HepG2 (cell line): Measurements from ENCODE around the gene GALNT15. TPM values are rescaled to one million over a fixed set of nuclear protein-coding genes. Genes with fewer than 3 reads are reported as not detected.

Experiments used
- ATAC-seq: fragments of 200-7000 bp; cut with Tn5 transposase; 3 replicates; pipeline ENCODE4 v1.9.1; 2020; ENCODE audit warnings: mild to moderate bottlenecking, moderate library complexity
- BruUV-seq: library from RNA; stranded (reverse); fragments of 400-500 nt; replicated peaks from 2 replicates; lab custom pipeline; 2021; lab: Mats Ljungman, UMichigan
- CTCF ChIA-PET: fragments of 300-600 bp; formaldehyde crosslinking; extraction: SDS; loops from one replicate; lab custom pipeline; 2021; ENCODE audit warnings: low total read pairs, inconsistent platforms, low intra/inter-chr PET ratio; lab: Yijun Ruan, JAX
- POLR2A ChIA-PET: fragments of 350-600 bp; sonication (Branson Sonifier 250); formaldehyde crosslinking; loops from one replicate; lab custom pipeline; 2020; ENCODE audit warnings: antibody characterized with exemption, inconsistent platforms; lab: Yijun Ruan, JAX
- DNase-seq: peaks from one replicate; pipeline ENCODE4 v3.0.0-alpha.2; 2015; ENCODE audit warnings: low spot score
- FAIRE-seq: peaks from 3 replicates; lab custom pipeline; 2011; peaks lifted over from hg19 to GRCh38; lab: Jason Lieb, UNC
- H2AFZ ChIP-seq: one replicate; pipeline ENCODE4 v1.6.1; 2011; ENCODE audit warnings: low read length, inconsistent platforms
- H3K27ac ChIP-seq: fragments of 300-600 bp; 3 replicates; pipeline ENCODE4 v1.8.0; 2011; ENCODE audit warnings: mixed run types, mild to moderate bottlenecking, mixed read lengths, low read length, inconsistent platforms; ENCODE audit not compliant: insufficient read depth; ENCODE audit errors: extremely low read length
- H3K27me3 ChIP-seq, 2 experiments: fragments of 200-600 bp in 1 of 2; 2 replicates in 1 of 2; 3 replicates in 1 of 2; pipeline versions ENCODE4 v1.6.0 to v1.8.0; 2011; ENCODE audit warnings: low read length in 2 of 2, mild to moderate bottlenecking in 2 of 2, moderate library complexity in 2 of 2, inconsistent platforms in 1 of 2; ENCODE audit not compliant: insufficient read depth in 2 of 2, control insufficient read depth in 1 of 2
- H3K36me3 ChIP-seq, 2 experiments: fragments of 200-600 bp in 1 of 2; replicated peaks in 1 of 2; 2 replicates in 1 of 2; 3 replicates in 1 of 2; pipeline versions ENCODE4 v1.5.1 to v1.8.0; 2011; ENCODE audit warnings: low read length in 2 of 2, inconsistent platforms in 1 of 2; ENCODE audit not compliant: insufficient read depth in 2 of 2, control insufficient read depth in 1 of 2
- H3K4me1 ChIP-seq: 2 replicates; pipeline ENCODE4 v1.5.1; 2012; ENCODE audit warnings: low read length, inconsistent platforms; ENCODE audit not compliant: insufficient read depth
- H3K4me2 ChIP-seq: 2 replicates; pipeline ENCODE4 v1.6.0; 2011; ENCODE audit warnings: low read depth, low read length, inconsistent platforms
- H3K4me3 ChIP-seq, 3 experiments: fragments of 200-600 bp in 1 of 3; sonication (generic), shearing (Covaris generic) in 1 of 3; replicated peaks in 1 of 3; 2 replicates each; pipeline ENCODE4 v1.5.1; 2011 to 2016; ENCODE audit warnings: low read length in 3 of 3, inconsistent platforms in 2 of 3, low read depth in 2 of 3, mild to moderate bottlenecking in 2 of 3, control low read depth in 1 of 3, mixed read lengths in 1 of 3; ENCODE audit not compliant: insufficient read depth in 1 of 3
- H3K79me2 ChIP-seq: one replicate; pipeline ENCODE4 v1.6.1; 2011; ENCODE audit warnings: low read length, inconsistent platforms; ENCODE audit not compliant: insufficient read depth
- H3K9ac ChIP-seq: 2 replicates; pipeline ENCODE4 v1.6.0; 2011; ENCODE audit warnings: mild to moderate bottlenecking, low read depth, low read length, inconsistent platforms; ENCODE audit not compliant: insufficient read depth
- H3K9me3 ChIP-seq: 2 replicates; pipeline ENCODE4 v1.5.1; 2012; ENCODE audit warnings: mild to moderate bottlenecking, low read length
- H4K20me1 ChIP-seq: 2 replicates; pipeline ENCODE4 v1.6.0; 2011; ENCODE audit warnings: inconsistent platforms, mild to moderate bottlenecking, low read length, moderate library complexity; ENCODE audit not compliant: insufficient read depth
- ATF1 ChIP-seq: IDR thresholded peaks from 2 replicates; pipeline ENCODE4 v1.6.1; 2016; ENCODE audit warnings: mild to moderate bottlenecking, control low read depth
- GLI4 ChIP-seq: sonication (generic); formaldehyde crosslinking; IDR thresholded peaks from 2 replicates; pipeline ENCODE4 v1.5.1; 2020; ENCODE audit warnings: missing genetic modification reagents, mild to moderate bottlenecking, moderate library complexity, borderline replicate concordance
- HCFC1 ChIP-seq: fragments of 150-350 bp; IDR thresholded peaks from 2 replicates; pipeline ENCODE4 v1.6.1; 2014; ENCODE audit warnings: low read depth, low read length
- KAT7 ChIP-seq: IDR thresholded peaks from 2 replicates; pipeline ENCODE4 v1.6.1; 2018; ENCODE audit warnings: borderline replicate concordance, missing compliant biosample characterization
- NCOR1 ChIP-seq: fragments of 200-600 bp; sonication (generic); IDR thresholded peaks from 2 replicates; pipeline ENCODE4 v1.7.0; 2017; ENCODE audit warnings: antibody characterized with exemption, low read length, borderline replicate concordance
- NR2F1 ChIP-seq, 2 experiments: fragments of 450-650 bp in 1 of 2; formaldehyde crosslinking in 1 of 2; IDR thresholded peaks; 2 replicates each; pipeline versions ENCODE4 v1.5.0 to v1.6.1; 2016 to 2020; ENCODE audit warnings: mild to moderate bottlenecking in 1 of 2, missing compliant biosample characterization in 1 of 2, missing genetic modification reagents in 1 of 2, moderate library complexity in 1 of 2
- PPARG ChIP-seq: conservative IDR thresholded peaks from 2 replicates; pipeline ENCODE4 v1.6.1; 2016; ENCODE audit warnings: missing biosample characterization, missing genetic modification reagents
- TGIF2 ChIP-seq: IDR thresholded peaks from 2 replicates; pipeline ENCODE4 v1.6.1; 2016; ENCODE audit warnings: control low read depth, missing compliant biosample characterization
- ZFP37 ChIP-seq: sonication (generic); formaldehyde crosslinking; IDR thresholded peaks from 2 replicates; pipeline ENCODE4 v1.4.0; 2020; ENCODE audit warnings: missing genetic modification reagents, borderline replicate concordance
- ZIK1 ChIP-seq: sonication (generic); formaldehyde crosslinking; IDR thresholded peaks from 2 replicates; pipeline ENCODE4 v1.5.0; 2020; ENCODE audit warnings: mild to moderate bottlenecking, low read depth, missing genetic modification reagents, borderline replicate concordance
- ZNF136 ChIP-seq: sonication (generic); formaldehyde crosslinking; IDR thresholded peaks from 2 replicates; pipeline ENCODE4 v1.8.1; 2022; ENCODE audit warnings: low read depth, mild to moderate bottlenecking, moderate library complexity, missing genetic modification reagents
- ZNF292 ChIP-seq: sonication (generic); formaldehyde crosslinking; IDR thresholded peaks from 2 replicates; pipeline ENCODE4 v1.8.1; 2022; ENCODE audit warnings: mild to moderate bottlenecking, low read depth, missing genetic modification reagents, borderline replicate concordance
- ZNF556 ChIP-seq: sonication (generic); formaldehyde crosslinking; IDR thresholded peaks from 2 replicates; pipeline ENCODE4 v1.4.0; 2020; ENCODE audit warnings: mild to moderate bottlenecking, missing genetic modification reagents, borderline replicate concordance
- ZNF768 ChIP-seq: sonication (generic); formaldehyde crosslinking; IDR thresholded peaks from 2 replicates; pipeline ENCODE4 v1.4.0; 2020; ENCODE audit warnings: missing genetic modification reagents
- ZSCAN12 ChIP-seq: sonication (generic); formaldehyde crosslinking; IDR thresholded peaks from 2 replicates; pipeline ENCODE4 v1.9.0; 2021; ENCODE audit warnings: mild to moderate bottlenecking, missing genetic modification reagents
- in situ Hi-C: cut with HindIII; loops from 2 replicates; pipeline ENCODE4 v1.10.0; 2017; ENCODE audit warnings: low pct_unique_long_range_greater_than_20kb; ENCODE audit not compliant: extremely low pct_ligation_motif_present
- intact Hi-C: fragments of 100-400 bp; cut with micrococcal nuclease; formaldehyde crosslinking; loops from one replicate; pipeline ENCODE4 v1.10.0; 2022; ENCODE audit not compliant: unreplicated experiment
- polyA plus RNA-seq, 8 experiments: library from polyadenylated mRNA; depleted of rRNA in 3 of 8; stranded (reverse) in 7 of 8; unstranded in 1 of 8; fragments of >200 nt; fragmentation: Illumina TruSeq in 4 of 8; extraction: Trizol in 4 of 8; gene quantifications; 2 replicates each; pipeline versions ENCODE4 v1.2.1 to v1.2.3, GENCODE V29; 2011 to 2016; ENCODE audit warnings: low read depth in 4 of 8, missing spikeins in 1 of 8, mixed read lengths in 1 of 8; ENCODE audit not compliant: insufficient read depth in 1 of 8
- total RNA-seq, 5 experiments: library from RNA; depleted of rRNA; stranded (reverse); fragments of >200 nt; fragmentation: Illumina TruSeq; extraction: Trizol; gene quantifications; 2 replicates each; pipeline ENCODE4 v1.2.3, GENCODE V29; 2016; ENCODE audit warnings: low read depth in 1 of 5
- TF ChIP-seq, protein P1 (sequence below): sonication (generic); formaldehyde crosslinking; IDR thresholded peaks from 2 replicates; pipeline ENCODE4 v1.9.0; 2022; ENCODE audit warnings: low read depth, missing genetic modification reagents
- TF ChIP-seq, protein P2 (sequence below): IDR thresholded peaks from 2 replicates; pipeline ENCODE4 v1.6.1; 2016
- TF ChIP-seq, protein P3 (sequence below): sonication (generic); formaldehyde crosslinking; IDR thresholded peaks from 2 replicates; pipeline ENCODE4 v1.5.0; 2020; ENCODE audit warnings: missing genetic modification reagents, mild to moderate bottlenecking, borderline replicate concordance

The GALNT15 gene
- total and polyA plus RNA-seq, 2 of the 13 experiments (the other 11 are each of a cell fraction or from before 2014, with no cell fraction given), result 0.02 to 0.04 TPM

DNA sequence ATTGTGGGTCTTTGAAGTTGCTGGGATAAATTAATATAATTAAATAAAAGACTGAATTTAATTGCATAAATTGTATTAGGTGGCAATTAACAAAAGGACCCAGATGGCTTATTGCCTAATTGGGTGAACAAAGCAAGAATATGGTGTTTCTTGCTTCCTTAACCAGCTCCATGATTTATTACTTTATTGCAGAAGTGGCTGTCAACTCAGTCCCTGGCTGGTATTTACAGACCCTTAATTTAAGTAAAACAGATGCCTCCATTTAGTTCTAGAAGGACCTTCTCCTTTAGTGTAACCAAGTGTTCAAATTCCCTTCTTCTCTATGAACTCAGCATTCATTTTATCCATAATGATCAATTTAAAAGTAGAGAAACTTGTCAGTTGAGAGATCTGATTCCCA is 55.2 kb downstream of the GALNT15 start:
- FAIRE-seq, result no peak
- CTCF ChIA-PET, result no interaction called here
- Histone ChIP-seq H3K36me3 (no peaks in the 10 kb centered on the region), H3K4me1 (no peaks in the 10 kb centered on the region), H3K27me3 (no peaks in the 10 kb centered on the region), H2AFZ (no peak overlapping the region), H3K27ac (no peak overlapping the region), H3K9me3 (no peaks in the 10 kb centered on the region), H3K4me2 (no peak overlapping the region), H3K4me3 (no peak overlapping the region), H3K9ac (no peak overlapping the region), H4K20me1 (no peaks in the 10 kb centered on the region), H3K79me2 (no peaks in the 10 kb centered on the region)
- no peak for TF ChIP-seq ZNF136 (CRISPR knock-in tag)
- TF ChIP-seq KAT7, result no peak
- no peak for TF ChIP-seq ZSCAN12 (CRISPR knock-in tag)
- TF ChIP-seq, protein P1, sequence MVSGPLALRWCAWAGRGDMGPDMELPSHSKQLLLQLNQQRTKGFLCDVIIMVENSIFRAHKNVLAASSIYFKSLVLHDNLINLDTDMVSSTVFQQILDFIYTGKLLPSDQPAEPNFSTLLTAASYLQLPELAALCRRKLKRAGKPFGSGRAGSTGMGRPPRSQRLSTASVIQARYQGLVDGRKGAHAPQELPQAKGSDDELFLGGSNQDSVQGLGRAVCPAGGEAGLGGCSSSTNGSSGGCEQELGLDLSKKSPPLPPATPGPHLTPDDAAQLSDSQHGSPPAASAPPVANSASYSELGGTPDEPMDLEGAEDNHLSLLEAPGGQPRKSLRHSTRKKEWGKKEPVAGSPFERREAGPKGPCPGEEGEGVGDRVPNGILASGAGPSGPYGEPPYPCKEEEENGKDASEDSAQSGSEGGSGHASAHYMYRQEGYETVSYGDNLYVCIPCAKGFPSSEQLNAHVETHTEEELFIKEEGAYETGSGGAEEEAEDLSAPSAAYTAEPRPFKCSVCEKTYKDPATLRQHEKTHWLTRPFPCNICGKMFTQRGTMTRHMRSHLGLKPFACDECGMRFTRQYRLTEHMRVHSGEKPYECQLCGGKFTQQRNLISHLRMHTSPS (CRISPR knock-in tag), result no peak
- TF ChIP-seq, protein P2, sequence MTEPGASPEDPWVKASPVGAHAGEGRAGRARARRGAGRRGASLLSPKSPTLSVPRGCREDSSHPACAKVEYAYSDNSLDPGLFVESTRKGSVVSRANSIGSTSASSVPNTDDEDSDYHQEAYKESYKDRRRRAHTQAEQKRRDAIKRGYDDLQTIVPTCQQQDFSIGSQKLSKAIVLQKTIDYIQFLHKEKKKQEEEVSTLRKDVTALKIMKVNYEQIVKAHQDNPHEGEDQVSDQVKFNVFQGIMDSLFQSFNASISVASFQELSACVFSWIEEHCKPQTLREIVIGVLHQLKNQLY, result no peak
- TF ChIP-seq HCFC1, result no peak
- TF ChIP-seq TGIF2 (CRISPR knock-in tag), result no peak
- no peak for TF ChIP-seq ZNF292
- no peak for TF ChIP-seq ZNF768 (CRISPR knock-in tag)
- no peak for TF ChIP-seq NCOR1
- TF ChIP-seq, protein P3, sequence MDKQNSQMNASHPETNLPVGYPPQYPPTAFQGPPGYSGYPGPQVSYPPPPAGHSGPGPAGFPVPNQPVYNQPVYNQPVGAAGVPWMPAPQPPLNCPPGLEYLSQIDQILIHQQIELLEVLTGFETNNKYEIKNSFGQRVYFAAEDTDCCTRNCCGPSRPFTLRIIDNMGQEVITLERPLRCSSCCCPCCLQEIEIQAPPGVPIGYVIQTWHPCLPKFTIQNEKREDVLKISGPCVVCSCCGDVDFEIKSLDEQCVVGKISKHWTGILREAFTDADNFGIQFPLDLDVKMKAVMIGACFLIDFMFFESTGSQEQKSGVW (CRISPR knock-in tag), result no peak
- no peak for TF ChIP-seq ZFP37 (CRISPR knock-in tag)
- no peak for TF ChIP-seq NR2F1 (CRISPR knock-in tag; IDR thresholded peaks at IDR 0.05)
- TF ChIP-seq ATF1, result no peak
- TF ChIP-seq ZIK1 (CRISPR knock-in tag), result no peak
- no peak for TF ChIP-seq GLI4 (CRISPR knock-in tag)
- no peak for TF ChIP-seq PPARG (CRISPR knock-in tag)
- no peak for TF ChIP-seq ZNF556 (CRISPR knock-in tag)
- BruUV-seq, result no TSS peak
- ATAC-seq, result no peak
- in situ Hi-C loops, result loop anchor here (25.0 kb wide), 1 partner anchor 592 kb away; no protein-coding TSS in a partner anchor
- POLR2A ChIA-PET, result no interaction called here
- intact Hi-C loops, result no loop called here
- no peak for DNase-seq
